ENCODE data around the gene TSPAN9. TPM values are rescaled to one million over a fixed set of nuclear protein-coding genes. Genes with fewer than 3 reads are reported as not detected.

The TSPAN9 gene
- total RNA-seq, 1 donor from 2014 or later, result 7.8 TPM

- peaks cover 20% of the 10 kb centered on the region for H3K4me1 Mint-ChIP-seq
- H3K4me3 ChIP-seq, result no peak overlapping the region
- peaks cover 7% of the 10 kb centered on the region for H3K4me1 ChIP-seq
- H3K4me2 ChIP-seq, result no peak overlapping the region
- H4K20me1 ChIP-seq (ENCODE audit: low read depth), result no peaks in the 10 kb centered on the region
- no peaks in the 10 kb centered on the region for H3K27me3 ChIP-seq
- no peak overlapping the region for H2AFZ ChIP-seq (replicated peaks)
- no peak overlapping the region for H3K4me3 Mint-ChIP-seq
- no peaks in the 10 kb centered on the region for H3K79me2 ChIP-seq (ENCODE audit: low read depth)
- no peaks in the 10 kb centered on the region for H3K36me3 ChIP-seq
- peaks cover 10% of the 10 kb centered on the region for H3K27me3 Mint-ChIP-seq (ENCODE audit: insufficient read depth, low read depth)
- H3K36me3 Mint-ChIP-seq, result peaks cover 1% of the 10 kb centered on the region
- H3K27ac Mint-ChIP-seq, result peak overlapping the region; percentile 7
- TF ChIP-seq CTCF (IDR thresholded peaks at IDR 0.05) (no peak), EZH2 (IDR thresholded peaks at IDR 0.05) (no peak), EZH2phosphoT487 (IDR thresholded peaks at IDR 0.05) (no peak)
- no peak for DNase-seq (ENCODE audit: low spot score)
- no peaks in the 10 kb centered on the region for H3K9me3 Mint-ChIP-seq
- no peak overlapping the region for H3K27ac ChIP-seq
- peaks cover 12% of the 10 kb centered on the region for H3F3A ChIP-seq (ENCODE audit: low read depth)
- H3K9ac ChIP-seq, result no peak overlapping the region
- H3K9me3 ChIP-seq (ENCODE audit: low read depth), result no peaks in the 10 kb centered on the region
These were observed 33.0 kb upstream of the TSPAN9 start for GRCh38 chr12:3044141-3044630.

DNA sequence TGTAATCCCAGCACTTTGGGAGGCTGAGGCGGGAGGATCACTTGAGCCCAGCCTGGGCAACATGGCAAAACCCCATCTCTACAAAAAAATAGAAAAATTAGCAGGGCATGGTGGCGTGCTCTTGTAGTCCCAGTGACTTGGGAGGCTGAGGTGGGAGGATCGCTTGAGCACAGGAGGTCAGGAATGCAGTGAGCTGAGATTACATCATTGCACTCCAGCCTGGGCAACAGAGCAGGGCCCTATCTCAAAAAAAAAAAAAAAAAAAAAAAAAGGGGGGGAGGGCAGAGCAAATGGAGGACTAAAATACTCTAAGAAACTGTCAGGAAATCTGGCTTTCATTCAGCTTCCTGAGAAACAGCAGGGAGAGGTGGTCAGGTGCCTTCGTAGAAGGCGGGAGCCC, 31.7 kb upstream of the TSPAN9 start:
- Mint-ChIP-seq H3K4me3 (no peak overlapping the region), H3K36me3 (peaks cover 1% of the 10 kb centered on the region), H3K4me1 (peaks cover 25% of the 10 kb centered on the region), H3K9me3 (no peaks in the 10 kb centered on the region), H3K27me3 (ENCODE audit: insufficient read depth, low read depth) (peaks cover 10% of the 10 kb centered on the region), H3K27ac (no peak overlapping the region)
- Histone ChIP-seq H3F3A (ENCODE audit: low read depth) (peaks cover 12% of the 10 kb centered on the region), H3K9me3 (ENCODE audit: low read depth) (no peaks in the 10 kb centered on the region), H3K79me2 (ENCODE audit: low read depth) (no peaks in the 10 kb centered on the region), H3K4me1 (peaks cover 7% of the 10 kb centered on the region), H3K4me3 (no peak overlapping the region), H2AFZ (replicated peaks) (no peak overlapping the region), H3K9ac (no peak overlapping the region), H4K20me1 (ENCODE audit: low read depth) (no peaks in the 10 kb centered on the region), H3K27ac (no peak overlapping the region), H3K36me3 (no peaks in the 10 kb centered on the region), H3K27me3 (no peaks in the 10 kb centered on the region), H3K4me2 (no peak overlapping the region)
- no peak for DNase-seq (ENCODE audit: low spot score)
- no peak for TF ChIP-seq EZH2phosphoT487 (IDR thresholded peaks at IDR 0.05)
- TF ChIP-seq CTCF (IDR thresholded peaks at IDR 0.05), result no peak
- TF ChIP-seq EZH2 (IDR thresholded peaks at IDR 0.05), result no peak

DNA sequence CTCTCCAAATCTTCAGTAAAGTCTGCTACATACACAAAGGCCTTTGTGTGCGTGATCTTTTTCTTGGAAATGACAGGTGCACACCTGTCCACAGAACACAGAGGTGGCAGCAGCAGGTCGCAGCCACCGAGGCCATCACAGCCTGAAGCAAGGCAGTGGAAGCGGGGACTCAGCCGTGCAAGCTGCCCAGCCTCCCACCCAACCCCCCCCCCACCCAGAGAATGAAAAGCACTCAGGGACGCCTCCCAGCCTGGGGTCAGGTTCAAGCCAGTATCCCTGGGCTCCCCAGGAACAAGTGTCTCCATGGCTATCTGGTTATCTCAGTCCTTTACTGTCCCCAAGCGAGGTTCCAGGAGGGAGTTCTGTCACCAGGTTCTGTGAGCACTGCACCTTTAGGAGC, 31.2 kb upstream of the TSPAN9 start:
- Histone ChIP-seq H3K9me3 (ENCODE audit: low read depth) (no peaks in the 10 kb centered on the region), H4K20me1 (ENCODE audit: low read depth) (no peaks in the 10 kb centered on the region), H3K9ac (no peak overlapping the region), H3K27ac (no peak overlapping the region), H3K36me3 (no peaks in the 10 kb centered on the region), H3K4me1 (peaks cover 7% of the 10 kb centered on the region), H2AFZ (replicated peaks) (no peak overlapping the region), H3K4me3 (no peak overlapping the region), H3K79me2 (ENCODE audit: low read depth) (no peaks in the 10 kb centered on the region), H3K27me3 (no peaks in the 10 kb centered on the region), H3K4me2 (no peak overlapping the region), H3F3A (ENCODE audit: low read depth) (peaks cover 12% of the 10 kb centered on the region)
- Mint-ChIP-seq H3K4me1 (peaks cover 25% of the 10 kb centered on the region), H3K9me3 (no peaks in the 10 kb centered on the region), H3K27me3 (ENCODE audit: insufficient read depth, low read depth) (peaks cover 10% of the 10 kb centered on the region), H3K36me3 (peaks cover 1% of the 10 kb centered on the region), H3K27ac (no peak overlapping the region), H3K4me3 (no peak overlapping the region)
- no peak for DNase-seq (ENCODE audit: low spot score)
- TF ChIP-seq EZH2 (IDR thresholded peaks at IDR 0.05) (no peak), CTCF (IDR thresholded peaks at IDR 0.05) (no peak), EZH2phosphoT487 (IDR thresholded peaks at IDR 0.05) (no peak)
